RWPE1 (cell line): Measurements from ENCODE around the gene TMEM94.

ENCODE experiments used
- CTCF ChIA-PET: fragments of 350-600 bp; sonication (Branson Sonifier 250); formaldehyde crosslinking; extraction: SDS; loops from one replicate; lab custom pipeline; 2021; lab: Yijun Ruan, JAX
- POLR2A ChIA-PET: fragments of 400-600 bp; formaldehyde crosslinking; extraction: SDS; loops from one replicate; lab custom pipeline; 2020; ENCODE audit warnings: antibody characterized with exemption; ENCODE audit not compliant: low non-redundant PET; lab: Yijun Ruan, JAX
- DNase-seq: peaks from one replicate; pipeline ENCODE4 v3.0.0; 2012; ENCODE audit warnings: low spot score
- H3K27ac ChIP-seq: fragments of 450-650 bp; 2 replicates; pipeline ENCODE4 v1.5.1; 2017
- TF ChIP-seq, protein P1 (sequence below): fragments of 450-650 bp; conservative IDR thresholded peaks from 2 replicates; pipeline ENCODE4 v1.5.1; 2017; ENCODE audit warnings: low read depth, mild to moderate bottlenecking

Gene TMEM94

DNA sequence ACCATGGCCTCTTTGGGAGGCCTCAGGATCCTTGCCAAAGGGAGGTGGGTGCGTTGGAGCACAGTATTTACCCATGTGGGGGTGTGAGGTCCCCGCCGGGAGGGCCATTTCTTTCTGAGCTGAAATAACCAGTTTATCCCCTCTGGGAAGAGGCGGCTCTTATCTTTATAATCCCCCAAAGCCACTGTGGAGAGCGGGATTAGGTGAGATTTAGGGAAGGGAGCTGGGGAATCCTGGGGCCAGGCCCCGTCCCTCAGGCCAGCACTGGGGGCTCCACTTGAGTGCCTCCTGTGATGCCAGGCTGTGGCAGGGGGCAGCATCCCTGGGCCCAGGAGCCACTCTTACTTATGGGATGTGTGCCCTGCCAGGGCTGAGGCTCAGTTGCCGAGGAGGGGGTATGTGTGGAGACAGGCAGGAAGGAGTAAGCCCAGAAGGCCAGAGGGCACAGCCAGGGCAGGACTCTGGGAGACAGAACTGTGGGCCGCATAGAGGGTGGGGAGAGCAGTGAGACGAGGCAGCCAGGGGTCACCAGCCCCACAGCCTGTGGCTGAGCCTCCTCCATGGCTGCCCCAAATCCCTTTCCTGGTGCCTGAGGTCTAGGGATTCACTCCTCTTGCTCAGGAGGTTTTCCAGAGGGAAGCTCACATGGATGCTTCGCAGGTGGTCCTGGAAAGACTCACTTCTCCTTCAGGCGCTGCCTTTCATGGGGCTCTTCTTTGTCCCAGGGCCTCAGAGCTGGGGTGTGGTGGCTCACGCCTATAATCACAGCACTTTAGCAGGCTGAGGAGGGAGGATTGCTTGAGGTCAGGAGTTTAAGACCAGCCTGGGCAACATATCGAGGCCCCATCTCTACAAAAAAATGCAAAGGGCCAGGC, 25.0 kb downstream of the TMEM94 start:
- POLR2A ChIA-PET, result no interaction called here

GRCh38 chr17:75482098-75482942, 25.9 kb downstream of the TMEM94 start:
- no peak for DNase-seq
- CTCF ChIA-PET, result interaction anchor here (0.7 kb wide), 1 partner anchor 32 kb away, joined by 5 read pairs; no protein-coding TSS in a partner anchor
- POLR2A ChIA-PET, result no interaction called here

More for the DNA sequence above, 25.0 kb downstream of the TMEM94 start:
- peak overlapping the region; percentile 22 for H3K27ac ChIP-seq
- TF ChIP-seq, protein P1, sequence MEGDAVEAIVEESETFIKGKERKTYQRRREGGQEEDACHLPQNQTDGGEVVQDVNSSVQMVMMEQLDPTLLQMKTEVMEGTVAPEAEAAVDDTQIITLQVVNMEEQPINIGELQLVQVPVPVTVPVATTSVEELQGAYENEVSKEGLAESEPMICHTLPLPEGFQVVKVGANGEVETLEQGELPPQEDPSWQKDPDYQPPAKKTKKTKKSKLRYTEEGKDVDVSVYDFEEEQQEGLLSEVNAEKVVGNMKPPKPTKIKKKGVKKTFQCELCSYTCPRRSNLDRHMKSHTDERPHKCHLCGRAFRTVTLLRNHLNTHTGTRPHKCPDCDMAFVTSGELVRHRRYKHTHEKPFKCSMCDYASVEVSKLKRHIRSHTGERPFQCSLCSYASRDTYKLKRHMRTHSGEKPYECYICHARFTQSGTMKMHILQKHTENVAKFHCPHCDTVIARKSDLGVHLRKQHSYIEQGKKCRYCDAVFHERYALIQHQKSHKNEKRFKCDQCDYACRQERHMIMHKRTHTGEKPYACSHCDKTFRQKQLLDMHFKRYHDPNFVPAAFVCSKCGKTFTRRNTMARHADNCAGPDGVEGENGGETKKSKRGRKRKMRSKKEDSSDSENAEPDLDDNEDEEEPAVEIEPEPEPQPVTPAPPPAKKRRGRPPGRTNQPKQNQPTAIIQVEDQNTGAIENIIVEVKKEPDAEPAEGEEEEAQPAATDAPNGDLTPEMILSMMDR, result no peak
- CTCF ChIA-PET, result interaction anchor here (0.5 to 0.7 kb wide), 3 partner anchors 23 to 58 kb away, joined by 3 to 5 read pairs (median 3); no protein-coding TSS in a partner anchor
- DNase-seq, result no peak

GRCh38 chr17:75485688-75486087, 29.3 kb downstream of the TMEM94 start:
- ChIA-PET CTCF (no interaction called here), POLR2A (interaction anchor here (0.6 kb wide), 1 partner anchor 587 kb away, joined by 4 read pairs; no protein-coding TSS in a partner anchor)
- DNase-seq, result no peak
- no peak overlapping the region for H3K27ac ChIP-seq
- TF ChIP-seq, protein P1, result no peak

More at GRCh38 chr17:75482098-75482942, 25.9 kb downstream of the TMEM94 start:
- peak overlapping the region; percentile 22 for H3K27ac ChIP-seq
- TF ChIP-seq, protein P1, result no peak

DNA sequence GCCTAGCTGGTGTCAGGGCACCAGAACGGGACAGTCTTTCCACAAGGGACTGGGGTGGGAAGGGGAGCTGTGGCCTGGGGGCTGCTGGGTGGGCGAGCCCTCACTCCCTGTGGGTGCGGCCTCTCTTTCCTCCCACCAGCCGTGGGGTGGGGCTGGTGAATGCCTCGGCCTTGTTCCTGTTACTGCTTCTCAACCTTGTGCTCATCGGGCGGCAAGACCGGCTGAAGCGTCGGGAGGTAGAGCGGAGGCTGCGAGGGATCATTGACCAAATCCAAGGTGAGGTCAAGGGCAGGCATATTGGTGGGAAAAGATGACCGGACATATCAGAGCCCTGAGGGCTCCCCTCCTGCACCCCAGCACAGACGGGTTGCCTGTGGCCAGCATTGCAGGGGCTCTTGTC, 29.7 kb downstream of the TMEM94 start:
- ChIA-PET POLR2A (interaction anchor here (0.6 kb wide), 1 partner anchor 586 kb away, joined by 4 read pairs; no protein-coding TSS in a partner anchor), CTCF (no interaction called here)
- TF ChIP-seq, protein P1, result no peak
- DNase-seq, result no peak
- H3K27ac ChIP-seq, result no peak overlapping the region

DNA sequence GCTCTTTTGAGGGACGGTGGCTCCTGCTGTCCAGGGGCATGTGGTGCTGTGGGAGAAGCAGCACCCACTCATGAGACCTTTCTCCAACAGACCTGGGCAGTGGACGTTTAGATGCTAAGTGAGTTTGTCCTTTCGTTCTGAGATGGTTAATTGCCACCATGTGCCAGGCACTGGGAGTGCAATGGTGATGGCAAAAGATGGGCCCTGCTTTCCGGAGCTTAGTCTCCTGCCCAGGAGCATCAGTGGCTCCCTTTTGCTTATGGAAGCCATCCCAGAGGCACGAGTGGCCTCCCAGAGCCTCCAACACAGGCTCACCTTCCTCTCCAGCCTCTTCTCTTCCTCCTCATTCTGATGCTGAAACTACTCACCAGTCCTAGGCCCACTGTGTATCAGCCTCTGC, 30.5 kb downstream of the TMEM94 start:
- DNase-seq, result no peak
- TF ChIP-seq, protein P1, result no peak
- H3K27ac ChIP-seq, result no peak overlapping the region; the same call in 1 of the 2 replicates
- ChIA-PET CTCF (no interaction called here), POLR2A (no interaction called here)

- H3K27ac ChIP-seq, result no peak overlapping the region
These were observed 31.1 kb downstream of the TMEM94 start for GRCh38 chr17:75487351-75488070.

More at GRCh38 chr17:75487351-75488070, 31.1 kb downstream of the TMEM94 start:
- ChIA-PET POLR2A (no interaction called here), CTCF (no interaction called here)
- no peak for DNase-seq
- TF ChIP-seq, protein P1, result no peak
